HG03159 (cell line): Measurements from ENCODE around the gene TMEM181.

ENCODE experiments used
- ATAC-seq: cut with Tn5 transposase; IDR thresholded peaks from one replicate; pipeline ENCODE4 v1.9.1; 2021; ENCODE audit warnings: mild to moderate bottlenecking, moderate library complexity; ENCODE audit not compliant: unreplicated experiment

The TMEM181 gene

DNA sequence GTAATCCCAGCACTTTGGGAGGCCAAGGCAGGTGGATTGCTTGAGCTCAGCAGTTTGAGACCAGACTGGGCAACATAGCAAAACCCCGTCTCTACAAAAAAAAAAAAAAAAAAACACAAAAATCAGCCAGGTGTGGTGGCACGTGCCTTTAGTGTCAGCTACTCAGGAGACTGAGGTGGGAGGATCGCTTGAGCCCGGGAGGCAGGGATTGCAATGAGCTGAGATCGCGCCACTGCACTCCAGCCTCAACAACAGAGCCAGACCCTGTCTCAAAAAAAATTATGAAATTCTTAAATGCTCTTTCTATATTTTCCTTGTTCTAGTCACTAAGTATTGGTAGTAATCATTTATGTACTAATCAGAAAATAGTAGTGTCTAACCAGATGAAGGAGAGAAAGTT, 120.6 kb downstream of the TMEM181 start:
- ATAC-seq = no peak

DNA sequence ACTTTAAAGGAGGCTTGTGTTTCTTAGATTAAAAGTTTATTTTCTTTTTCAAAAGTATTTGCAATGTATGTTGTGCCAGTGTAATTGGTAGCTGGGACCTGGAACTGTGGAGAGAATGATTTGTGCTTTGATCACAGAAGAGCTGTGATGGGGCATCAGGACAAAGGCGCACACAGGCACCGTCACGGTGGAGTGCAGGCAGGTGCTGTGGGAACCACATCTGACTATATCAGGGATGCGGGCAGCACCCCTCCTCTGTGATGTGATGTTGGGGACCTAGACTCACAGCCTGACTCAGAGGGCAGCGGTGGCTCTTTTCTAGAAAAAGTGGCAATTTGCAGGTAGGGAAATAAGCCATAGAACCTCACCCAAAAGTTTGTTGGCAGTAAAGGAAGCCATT, 124.4 kb downstream of the TMEM181 start:
- ATAC-seq = no peak

DNA sequence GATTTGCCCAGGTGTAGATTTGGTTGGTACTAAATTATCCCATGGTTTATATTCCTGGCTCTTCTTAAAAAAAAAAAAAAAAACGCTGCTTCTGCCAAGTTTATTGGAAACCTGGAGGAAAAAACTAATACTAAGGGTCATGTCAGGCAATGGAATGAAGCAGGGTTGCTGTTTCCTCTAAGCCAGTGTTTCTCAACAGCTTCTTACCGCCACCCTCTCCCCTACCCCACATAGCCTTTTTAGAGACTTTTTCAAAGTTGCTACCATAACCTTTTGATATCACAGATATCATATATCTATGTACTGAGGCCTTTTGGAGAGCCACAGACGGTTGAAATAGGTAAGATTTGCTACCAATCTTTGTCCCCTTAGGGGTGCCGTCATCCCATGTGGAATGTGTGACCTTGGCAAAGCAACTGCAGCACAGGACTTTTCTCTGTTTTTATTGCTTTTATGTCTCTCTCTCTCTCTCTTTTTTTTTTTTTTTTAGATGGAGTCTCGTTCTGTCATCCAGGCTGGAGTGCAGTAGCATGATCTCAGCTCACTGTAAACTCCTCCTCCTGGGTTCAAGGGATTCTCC, 124.9 kb downstream of the TMEM181 start:
- no peak for ATAC-seq
